Mononuclear cell (primary cell): ENCODE data around the gene OGG1. TPM values are rescaled to one million over a fixed set of nuclear protein-coding genes. Genes with fewer than 3 reads are reported as not detected.

Experiments
- H3K27me3 ChIP-seq: 2 replicates; pipeline ENCODE4 v1.6.0; 2011; ENCODE audit warnings: low read length, control low read depth; ENCODE audit not compliant: insufficient read depth
- H3K4me1 ChIP-seq: 2 replicates; pipeline ENCODE4 v1.5.1; 2011; ENCODE audit warnings: mild to moderate bottlenecking, low read length, control low read depth; ENCODE audit not compliant: insufficient read depth
- H3K4me3 ChIP-seq: 2 replicates; pipeline ENCODE4 v1.5.1; 2011; ENCODE audit warnings: mild to moderate bottlenecking, low read length, moderate library complexity
- H3K9me3 ChIP-seq: 2 replicates; pipeline ENCODE4 v1.5.1; 2011; ENCODE audit warnings: low read depth, mild to moderate bottlenecking, control low read depth, low read length
- total RNA-seq: library from RNA; depleted of rRNA; stranded (reverse); fragments of >200 nt; gene quantifications from one replicate; pipeline ENCODE4 v1.2.3, GENCODE V29; 2012

OGG1 gene
- total RNA-seq, 1 donor: 7.8 TPM

GRCh38 chr3:9797196-9797945, 47.6 kb downstream of the OGG1 start:
- Histone ChIP-seq H3K4me1 (peaks cover 44% of the 10 kb centered on the region), H3K4me3 (no peak overlapping the region), H3K27me3 (no peaks in the 10 kb centered on the region), H3K9me3 (no peaks in the 10 kb centered on the region)

- Histone ChIP-seq H3K4me1 (peaks cover 22% of the 10 kb centered on the region), H3K9me3 (no peaks in the 10 kb centered on the region), H3K4me3 (no peak overlapping the region)
Observed at GRCh38 chr3:9800529-9800928, 50.8 kb downstream of the OGG1 start.

GRCh38 chr3:9803494-9803893, 53.7 kb downstream of the OGG1 start:
- H3K4me3 ChIP-seq: no peak overlapping the region
- no peaks in the 10 kb centered on the region for H3K27me3 ChIP-seq

More at GRCh38 chr3:9800529-9800928, 50.8 kb downstream of the OGG1 start:
- H3K27me3 ChIP-seq: no peaks in the 10 kb centered on the region

GRCh38 chr3:9804996-9805395, 55.2 kb downstream of the OGG1 start:
- no peaks in the 10 kb centered on the region for H3K9me3 ChIP-seq
- no peaks in the 10 kb centered on the region for H3K27me3 ChIP-seq
- peaks cover 21% of the 10 kb centered on the region for H3K4me1 ChIP-seq
- H3K4me3 ChIP-seq: no peak overlapping the region

More at GRCh38 chr3:9803494-9803893, 53.7 kb downstream of the OGG1 start:
- Histone ChIP-seq H3K9me3 (no peaks in the 10 kb centered on the region), H3K4me1 (peaks cover 10% of the 10 kb centered on the region)

GRCh38 chr3:9806137-9806536, 56.4 kb downstream of the OGG1 start:
- Histone ChIP-seq H3K4me3 (no peak overlapping the region), H3K27me3 (no peaks in the 10 kb centered on the region), H3K9me3 (no peaks in the 10 kb centered on the region), H3K4me1 (peaks cover 31% of the 10 kb centered on the region)

Other genes starting within 250 kb of the OGG1 start
- gene LHFPL4, start 196.1 kb upstream of the OGG1 start, total RNA-seq: not detected
- gene MTMR14, start 100.4 kb upstream of the OGG1 start, total RNA-seq: 98.2 TPM
- gene CPNE9, start 46.1 kb upstream of the OGG1 start, total RNA-seq: not detected
- 40.9 TPM for gene BRPF1, start 18.2 kb upstream of the OGG1 start, total RNA-seq
- 24.7 TPM for gene CAMK1, start 20.0 kb downstream of the OGG1 start, total RNA-seq
- gene TADA3, start 42.5 kb downstream of the OGG1 start, total RNA-seq: 28.8 TPM
- gene ARPC4, start 43.1 kb downstream of the OGG1 start, total RNA-seq: 284 TPM
- gene TTLL3, start 60.3 kb downstream of the OGG1 start, total RNA-seq: 44.6 TPM
- 5.7 TPM for gene RPUSD3, start 94.1 kb downstream of the OGG1 start, total RNA-seq
- gene CIDEC, start 130.3 kb downstream of the OGG1 start, total RNA-seq: not detected
- 15.0 TPM for gene JAGN1, start 140.7 kb downstream of the OGG1 start, total RNA-seq
- gene IL17RE, start 152.9 kb downstream of the OGG1 start, total RNA-seq: 0.10 TPM
- gene IL17RC, start 167.1 kb downstream of the OGG1 start, total RNA-seq: 2.7 TPM
- gene CRELD1, start 183.9 kb downstream of the OGG1 start, total RNA-seq: 7.2 TPM
- gene PRRT3, start 202.5 kb downstream of the OGG1 start, total RNA-seq: 3.9 TPM
- 77.1 TPM for gene EMC3, start 236.9 kb downstream of the OGG1 start, total RNA-seq